ENCODE data around the gene TTLL11. TPM values are rescaled to one million over a fixed set of nuclear protein-coding genes. Genes with fewer than 3 reads are reported as not detected.

TTLL11 gene
- total RNA-seq, 1 experiment from 2014 or later, result 2.3 TPM

DNA sequence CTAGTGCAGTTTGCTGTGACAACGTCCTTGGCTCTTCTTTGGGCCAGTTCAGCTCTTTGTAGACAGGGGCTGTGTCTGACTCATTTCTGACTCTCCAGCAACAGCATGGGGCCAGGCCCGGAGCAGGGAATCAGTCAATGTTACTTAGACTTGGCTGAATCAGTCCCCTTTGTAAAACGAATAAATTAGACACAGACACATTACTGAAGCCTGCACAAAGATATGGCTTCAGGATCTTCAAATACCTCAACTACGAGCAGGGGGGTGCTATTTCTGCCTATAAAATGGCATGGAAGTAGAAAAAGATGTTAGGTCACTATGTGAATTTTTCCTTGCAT lies 204.7 kb downstream of the TTLL11 start:
- Histone ChIP-seq H3K27me3 (ENCODE audit: insufficient read depth, low read depth) (no peaks in the 10 kb centered on the region), H4K20me1 (ENCODE audit: insufficient read depth) (no peaks in the 10 kb centered on the region), H3K27ac (no peak overlapping the region), H3K4me1 (replicated peaks; ENCODE audit: insufficient read depth) (no peaks in the 10 kb centered on the region), H3K4me2 (no peak overlapping the region), H3K79me2 (ENCODE audit: low read depth) (no peaks in the 10 kb centered on the region), H3F3A (ENCODE audit: insufficient read depth, low read depth) (no peaks in the 10 kb centered on the region), H3K9me2 (ENCODE audit: insufficient read depth) (no peaks in the 10 kb centered on the region), H3K4me3 (no peak overlapping the region), H3K9me3 (ENCODE audit: insufficient read depth, low read depth) (no peaks in the 10 kb centered on the region), H2AFZ (no peak overlapping the region), H3K36me3 (ENCODE audit: low read depth) (no peaks in the 10 kb centered on the region)
- ChIA-PET CTCF (no interaction called here), POLR2A (ENCODE audit: unreplicated experiment) (interaction anchor here (0.6 to 0.7 kb wide), 2 partner anchors 123 to 168 kb away, joined by 3 to 9 read pairs; no protein-coding TSS in a partner anchor)
- no TSS peak for BruUV-seq (replicated peaks)
- DNase-seq, result no peak
- TF ChIP-seq, protein P1, sequence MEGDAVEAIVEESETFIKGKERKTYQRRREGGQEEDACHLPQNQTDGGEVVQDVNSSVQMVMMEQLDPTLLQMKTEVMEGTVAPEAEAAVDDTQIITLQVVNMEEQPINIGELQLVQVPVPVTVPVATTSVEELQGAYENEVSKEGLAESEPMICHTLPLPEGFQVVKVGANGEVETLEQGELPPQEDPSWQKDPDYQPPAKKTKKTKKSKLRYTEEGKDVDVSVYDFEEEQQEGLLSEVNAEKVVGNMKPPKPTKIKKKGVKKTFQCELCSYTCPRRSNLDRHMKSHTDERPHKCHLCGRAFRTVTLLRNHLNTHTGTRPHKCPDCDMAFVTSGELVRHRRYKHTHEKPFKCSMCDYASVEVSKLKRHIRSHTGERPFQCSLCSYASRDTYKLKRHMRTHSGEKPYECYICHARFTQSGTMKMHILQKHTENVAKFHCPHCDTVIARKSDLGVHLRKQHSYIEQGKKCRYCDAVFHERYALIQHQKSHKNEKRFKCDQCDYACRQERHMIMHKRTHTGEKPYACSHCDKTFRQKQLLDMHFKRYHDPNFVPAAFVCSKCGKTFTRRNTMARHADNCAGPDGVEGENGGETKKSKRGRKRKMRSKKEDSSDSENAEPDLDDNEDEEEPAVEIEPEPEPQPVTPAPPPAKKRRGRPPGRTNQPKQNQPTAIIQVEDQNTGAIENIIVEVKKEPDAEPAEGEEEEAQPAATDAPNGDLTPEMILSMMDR (conservative IDR thresholded peaks at IDR 0.05), result no peak
- no peak for TF ChIP-seq EZH2 (IDR thresholded peaks at IDR 0.05; ENCODE audit: low read depth)
- intact Hi-C loops (cut with micrococcal nuclease; ENCODE audit: unreplicated experiment), result no loop called here

DNA sequence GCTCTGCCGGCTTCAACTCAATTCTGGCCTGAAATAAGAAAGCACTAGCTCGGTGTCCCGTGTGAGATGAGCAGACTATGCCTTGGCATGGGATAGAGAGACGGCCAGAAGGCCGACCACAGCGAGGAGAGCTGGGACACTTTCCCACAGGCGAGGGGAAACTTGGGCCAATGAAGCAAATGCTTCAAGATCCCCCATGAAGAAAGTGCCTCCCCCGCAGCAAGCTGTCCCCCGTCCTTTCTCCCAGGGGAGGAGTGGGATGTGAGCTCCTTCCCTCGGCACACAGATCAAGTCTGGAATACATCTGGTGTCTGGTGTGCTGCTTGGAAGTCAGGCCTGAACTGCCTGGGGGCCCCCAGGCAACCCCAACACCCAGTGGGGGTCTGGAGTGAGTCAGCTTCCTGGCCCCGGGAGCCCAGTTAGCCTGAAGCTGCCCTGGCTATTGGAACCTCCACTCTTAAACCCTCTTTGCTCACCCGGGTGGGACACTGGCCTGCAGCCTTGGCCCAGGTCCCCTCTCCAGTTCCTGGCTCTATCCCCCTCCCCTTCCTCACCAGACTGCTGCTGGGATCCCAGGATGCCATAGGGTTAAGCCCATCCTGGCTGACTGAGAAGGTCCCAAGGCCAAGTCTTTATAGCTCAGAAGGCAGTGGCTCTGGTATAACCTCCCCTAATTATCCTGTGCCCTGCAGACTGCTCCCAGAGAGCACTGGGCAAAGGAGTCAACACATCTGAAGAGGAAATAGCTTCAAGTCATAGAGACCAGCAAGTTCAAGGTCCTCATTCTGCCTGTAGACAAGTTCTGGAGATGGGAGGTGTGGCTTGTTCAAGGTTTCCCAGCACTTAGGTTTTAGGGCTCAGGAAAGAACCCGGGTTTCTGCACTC lies 205.3 kb downstream of the TTLL11 start:
- Histone ChIP-seq H3K9me2 (ENCODE audit: insufficient read depth) (no peaks in the 10 kb centered on the region), H3K36me3 (ENCODE audit: low read depth) (no peaks in the 10 kb centered on the region), H3K4me1 (replicated peaks; ENCODE audit: insufficient read depth) (no peaks in the 10 kb centered on the region), H2AFZ (no peak overlapping the region), H3K27ac (no peak overlapping the region), H3K4me3 (no peak overlapping the region), H3K79me2 (ENCODE audit: low read depth) (no peaks in the 10 kb centered on the region), H3K9me3 (ENCODE audit: insufficient read depth, low read depth) (no peaks in the 10 kb centered on the region), H3F3A (ENCODE audit: insufficient read depth, low read depth) (no peaks in the 10 kb centered on the region), H3K27me3 (ENCODE audit: insufficient read depth, low read depth) (no peaks in the 10 kb centered on the region), H3K4me2 (no peak overlapping the region), H4K20me1 (ENCODE audit: insufficient read depth) (no peaks in the 10 kb centered on the region)
- ChIA-PET POLR2A (ENCODE audit: unreplicated experiment) (interaction anchor here (0.6 to 0.7 kb wide), 2 partner anchors 122 to 169 kb away, joined by 3 to 9 read pairs; no protein-coding TSS in a partner anchor), CTCF (interaction anchor here (0.7 kb wide), 1 partner anchor 153 kb away, joined by 11 read pairs; no protein-coding TSS in a partner anchor)
- intact Hi-C loops (cut with micrococcal nuclease; ENCODE audit: unreplicated experiment), result no loop called here
- TF ChIP-seq, protein P1 (conservative IDR thresholded peaks at IDR 0.05), result no peak
- no peak for TF ChIP-seq EZH2 (IDR thresholded peaks at IDR 0.05; ENCODE audit: low read depth)
- no peak for DNase-seq
- no TSS peak for BruUV-seq (replicated peaks)

DNA sequence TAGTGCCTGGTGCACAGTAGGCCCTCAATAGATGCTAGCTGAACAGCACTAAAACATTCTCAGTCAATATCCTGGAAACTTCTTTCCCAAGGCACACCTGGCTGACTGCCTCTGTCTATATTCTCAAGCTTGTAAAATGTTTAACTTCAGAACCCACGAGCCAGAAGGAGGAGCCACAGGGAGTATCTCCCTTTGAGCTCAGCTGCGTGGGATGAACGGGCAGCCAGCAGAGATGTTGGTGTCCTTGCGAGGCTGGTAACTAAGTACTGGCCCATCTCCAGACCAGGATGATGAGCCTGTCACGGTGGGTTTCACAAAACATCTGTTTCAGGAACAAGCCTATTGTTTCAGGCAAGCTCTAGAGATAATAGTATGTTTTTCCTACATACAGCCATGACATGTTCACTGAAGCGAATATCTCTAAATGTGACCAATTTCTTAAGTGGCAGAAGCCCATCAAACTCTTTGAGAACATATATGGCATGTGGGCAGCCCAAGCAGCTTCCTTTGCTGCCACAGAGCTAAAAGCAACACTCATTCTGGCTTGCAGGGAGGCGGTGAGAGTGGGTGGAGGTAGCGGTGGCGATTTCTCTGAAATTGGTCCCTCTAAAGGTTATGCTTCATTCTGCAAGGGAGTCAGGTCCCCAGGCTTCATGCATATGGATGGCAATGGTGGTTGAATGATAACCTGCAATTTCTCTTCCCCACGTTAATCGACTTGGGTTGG lies 206.2 kb downstream of the TTLL11 start:
- no peak overlapping the region for H3K27ac ChIP-seq
- intact Hi-C loops (cut with micrococcal nuclease; ENCODE audit: unreplicated experiment), result no loop called here
- no peaks in the 10 kb centered on the region for H3K9me3 ChIP-seq (ENCODE audit: insufficient read depth, low read depth)
- no TSS peak for BruUV-seq (replicated peaks)
- no peak overlapping the region for H3K4me2 ChIP-seq
- H3K4me1 ChIP-seq (replicated peaks; ENCODE audit: insufficient read depth), result no peaks in the 10 kb centered on the region
- POLR2A ChIA-PET (ENCODE audit: unreplicated experiment), result no interaction called here
- CTCF ChIA-PET, result interaction anchor here (0.7 kb wide), 1 partner anchor 152 kb away, joined by 11 read pairs; no protein-coding TSS in a partner anchor
- no peak overlapping the region for H3K4me3 ChIP-seq
- no peaks in the 10 kb centered on the region for H3K27me3 ChIP-seq (ENCODE audit: insufficient read depth, low read depth)
- DNase-seq, result no peak
- H3K36me3 ChIP-seq (ENCODE audit: low read depth), result no peaks in the 10 kb centered on the region
- H2AFZ ChIP-seq, result no peak overlapping the region
- no peaks in the 10 kb centered on the region for H3K9me2 ChIP-seq (ENCODE audit: insufficient read depth)
- H4K20me1 ChIP-seq (ENCODE audit: insufficient read depth), result no peaks in the 10 kb centered on the region
- no peaks in the 10 kb centered on the region for H3F3A ChIP-seq (ENCODE audit: insufficient read depth, low read depth)
- TF ChIP-seq, protein P1 (conservative IDR thresholded peaks at IDR 0.05), result no peak
- TF ChIP-seq EZH2 (IDR thresholded peaks at IDR 0.05; ENCODE audit: low read depth), result no peak
- H3K79me2 ChIP-seq (ENCODE audit: low read depth), result no peaks in the 10 kb centered on the region

Measured in PC-9 (cell line).